ENCODE results near the gene GH2.

Gene GH2

DNA sequence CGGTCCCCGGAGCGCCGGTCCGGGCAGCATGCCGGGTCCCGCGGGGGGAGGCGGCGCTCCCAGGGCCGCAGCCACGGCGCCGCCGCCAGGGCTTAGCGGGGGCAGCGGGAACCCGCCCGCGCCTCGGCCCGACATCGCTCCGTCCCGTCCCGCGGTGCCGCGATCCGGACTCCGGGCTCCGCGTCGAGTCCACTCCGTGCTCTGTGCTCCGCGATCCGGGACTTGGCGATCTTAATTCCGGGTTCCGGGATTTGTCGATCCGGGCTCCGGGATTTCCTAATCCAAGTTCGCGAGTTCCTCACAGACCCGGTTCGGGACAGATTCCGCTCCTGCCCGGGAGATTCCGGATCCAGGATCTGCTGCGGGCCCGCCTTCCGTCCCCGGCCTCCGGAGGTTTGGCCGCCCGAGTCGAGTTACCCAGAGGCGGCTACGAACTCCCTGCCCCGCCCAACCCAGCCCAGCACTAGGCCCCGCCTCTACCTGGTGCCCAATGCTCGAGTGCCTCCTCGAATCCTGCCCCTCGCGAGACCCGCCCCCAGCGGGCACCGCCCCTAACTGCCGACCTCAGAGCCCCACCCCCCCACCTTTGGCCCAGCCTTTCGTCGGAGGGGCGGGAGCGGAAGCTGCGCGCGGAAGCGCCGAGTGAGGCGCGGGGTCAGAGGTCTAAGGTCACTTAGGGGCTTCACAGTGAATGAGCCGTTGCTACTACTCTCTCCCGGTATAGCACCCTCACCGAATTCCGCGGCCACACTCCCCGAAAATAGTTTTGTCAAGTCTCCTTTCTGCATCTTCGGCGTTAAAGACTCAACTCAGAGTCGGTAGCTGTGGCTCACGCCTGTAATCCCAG is 39.0 kb downstream of the GH2 start, which contains the start of gene SMARCD2 (continued):
- no peak for TF ChIP-seq ZNF704 (tag by site-specific recombination; IDR thresholded peaks at IDR 0.05)
- TF ChIP-seq ZNF37A (tag by site-specific recombination; IDR thresholded peaks at IDR 0.05), result peak; percentile 84
- peak; percentile 78 for TF ChIP-seq KLF1 (tag by site-specific recombination; IDR thresholded peaks at IDR 0.05)
- TF ChIP-seq ZNF394 (tag by site-specific recombination; IDR thresholded peaks at IDR 0.05; ENCODE audit: borderline replicate concordance), result peak; percentile 80
- TF ChIP-seq ZNF558 (tag by site-specific recombination; IDR thresholded peaks at IDR 0.05), result peak; percentile 91
- TF ChIP-seq MZF1 (tag by site-specific recombination; IDR thresholded peaks at IDR 0.05; ENCODE audit: borderline replicate concordance), result peak; percentile 51; the same call in 1 of the 2 replicates
- TF ChIP-seq ZXDB (tag by site-specific recombination; IDR thresholded peaks at IDR 0.05), result peak; percentile 94
- TF ChIP-seq, protein P1, sequence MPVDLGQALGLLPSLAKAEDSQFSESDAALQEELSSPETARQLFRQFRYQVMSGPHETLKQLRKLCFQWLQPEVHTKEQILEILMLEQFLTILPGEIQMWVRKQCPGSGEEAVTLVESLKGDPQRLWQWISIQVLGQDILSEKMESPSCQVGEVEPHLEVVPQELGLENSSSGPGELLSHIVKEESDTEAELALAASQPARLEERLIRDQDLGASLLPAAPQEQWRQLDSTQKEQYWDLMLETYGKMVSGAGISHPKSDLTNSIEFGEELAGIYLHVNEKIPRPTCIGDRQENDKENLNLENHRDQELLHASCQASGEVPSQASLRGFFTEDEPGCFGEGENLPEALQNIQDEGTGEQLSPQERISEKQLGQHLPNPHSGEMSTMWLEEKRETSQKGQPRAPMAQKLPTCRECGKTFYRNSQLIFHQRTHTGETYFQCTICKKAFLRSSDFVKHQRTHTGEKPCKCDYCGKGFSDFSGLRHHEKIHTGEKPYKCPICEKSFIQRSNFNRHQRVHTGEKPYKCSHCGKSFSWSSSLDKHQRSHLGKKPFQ (tag by site-specific recombination; IDR thresholded peaks at IDR 0.05), result no peak
- peak; percentile 79; the same call in 1 of the 2 replicates for TF ChIP-seq GFI1B (tag by site-specific recombination; IDR thresholded peaks at IDR 0.05)
- TF ChIP-seq ZNF202 (tag by site-specific recombination; IDR thresholded peaks at IDR 0.05; ENCODE audit: borderline replicate concordance), result no peak
- TF ChIP-seq ZNF169 (tag by site-specific recombination; IDR thresholded peaks at IDR 0.05), result 0 out of 2 replicates have a peak, but pooled peaks have one; percentile 48
- peak; percentile 70 for TF ChIP-seq GLIS2 (tag by site-specific recombination; IDR thresholded peaks at IDR 0.05)
- TF ChIP-seq MEIS1 (CRISPR knock-in tag; IDR thresholded peaks at IDR 0.05; ENCODE audit: borderline replicate concordance), result no peak
- peak; percentile 28 for TF ChIP-seq ZNF585B (tag by site-specific recombination; IDR thresholded peaks at IDR 0.05)
- TF ChIP-seq TRIM28 (IDR thresholded peaks at IDR 0.05; ENCODE audit: borderline replicate concordance, low read length), result no peak
- peak; percentile 100 for TF ChIP-seq ZSCAN30 (tag by site-specific recombination; IDR thresholded peaks at IDR 0.05)
- TF ChIP-seq, protein P2, sequence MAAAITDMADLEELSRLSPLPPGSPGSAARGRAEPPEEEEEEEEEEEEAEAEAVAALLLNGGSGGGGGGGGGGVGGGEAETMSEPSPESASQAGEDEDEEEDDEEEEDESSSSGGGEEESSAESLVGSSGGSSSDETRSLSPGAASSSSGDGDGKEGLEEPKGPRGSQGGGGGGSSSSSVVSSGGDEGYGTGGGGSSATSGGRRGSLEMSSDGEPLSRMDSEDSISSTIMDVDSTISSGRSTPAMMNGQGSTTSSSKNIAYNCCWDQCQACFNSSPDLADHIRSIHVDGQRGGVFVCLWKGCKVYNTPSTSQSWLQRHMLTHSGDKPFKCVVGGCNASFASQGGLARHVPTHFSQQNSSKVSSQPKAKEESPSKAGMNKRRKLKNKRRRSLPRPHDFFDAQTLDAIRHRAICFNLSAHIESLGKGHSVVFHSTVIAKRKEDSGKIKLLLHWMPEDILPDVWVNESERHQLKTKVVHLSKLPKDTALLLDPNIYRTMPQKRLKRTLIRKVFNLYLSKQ (tag by site-specific recombination; IDR thresholded peaks at IDR 0.05; ENCODE audit: borderline replicate concordance), result peak; percentile 93
- TF ChIP-seq RBAK (tag by site-specific recombination; IDR thresholded peaks at IDR 0.05), result peak; percentile 26; the same call in 1 of the 2 replicates
- no peak for TF ChIP-seq ZNF544 (tag by site-specific recombination; IDR thresholded peaks at IDR 0.05)
- TF ChIP-seq ZNF514 (tag by site-specific recombination; IDR thresholded peaks at IDR 0.05), result no peak
- TF ChIP-seq ZNF133 (tag by site-specific recombination; IDR thresholded peaks at IDR 0.05), result no peak
- TF ChIP-seq ZNF114 (tag by site-specific recombination; IDR thresholded peaks at IDR 0.05), result no peak
- peak; percentile 98 for TF ChIP-seq ZEB2 (tag by site-specific recombination; IDR thresholded peaks at IDR 0.05)
- TF ChIP-seq, protein P3, sequence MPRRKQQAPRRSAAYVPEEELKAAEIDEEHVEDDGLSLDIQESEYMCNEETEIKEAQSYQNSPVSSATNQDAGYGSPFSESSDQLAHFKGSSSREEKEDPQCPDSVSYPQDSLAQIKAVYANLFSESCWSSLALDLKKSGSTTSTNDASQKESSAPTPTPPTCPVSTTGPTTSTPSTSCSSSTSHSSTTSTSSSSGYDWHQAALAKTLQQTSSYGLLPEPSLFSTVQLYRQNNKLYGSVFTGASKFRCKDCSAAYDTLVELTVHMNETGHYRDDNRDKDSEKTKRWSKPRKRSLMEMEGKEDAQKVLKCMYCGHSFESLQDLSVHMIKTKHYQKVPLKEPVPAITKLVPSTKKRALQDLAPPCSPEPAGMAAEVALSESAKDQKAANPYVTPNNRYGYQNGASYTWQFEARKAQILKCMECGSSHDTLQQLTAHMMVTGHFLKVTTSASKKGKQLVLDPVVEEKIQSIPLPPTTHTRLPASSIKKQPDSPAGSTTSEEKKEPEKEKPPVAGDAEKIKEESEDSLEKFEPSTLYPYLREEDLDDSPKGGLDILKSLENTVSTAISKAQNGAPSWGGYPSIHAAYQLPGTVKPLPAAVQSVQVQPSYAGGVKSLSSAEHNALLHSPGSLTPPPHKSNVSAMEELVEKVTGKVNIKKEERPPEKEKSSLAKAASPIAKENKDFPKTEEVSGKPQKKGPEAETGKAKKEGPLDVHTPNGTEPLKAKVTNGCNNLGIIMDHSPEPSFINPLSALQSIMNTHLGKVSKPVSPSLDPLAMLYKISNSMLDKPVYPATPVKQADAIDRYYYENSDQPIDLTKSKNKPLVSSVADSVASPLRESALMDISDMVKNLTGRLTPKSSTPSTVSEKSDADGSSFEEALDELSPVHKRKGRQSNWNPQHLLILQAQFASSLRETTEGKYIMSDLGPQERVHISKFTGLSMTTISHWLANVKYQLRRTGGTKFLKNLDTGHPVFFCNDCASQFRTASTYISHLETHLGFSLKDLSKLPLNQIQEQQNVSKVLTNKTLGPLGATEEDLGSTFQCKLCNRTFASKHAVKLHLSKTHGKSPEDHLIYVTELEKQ (tag by site-specific recombination; IDR thresholded peaks at IDR 0.05; ENCODE audit: borderline replicate concordance), result peak; percentile 93; the same call in 1 of the 2 replicates
- TF ChIP-seq ZFP41 (tag by site-specific recombination; IDR thresholded peaks at IDR 0.05; ENCODE audit: borderline replicate concordance), result no peak
- no peak for TF ChIP-seq ZNF560 (tag by site-specific recombination; IDR thresholded peaks at IDR 0.05; ENCODE audit: borderline replicate concordance)
- peak; percentile 98 for TF ChIP-seq BCL11B (tag by site-specific recombination; IDR thresholded peaks at IDR 0.05; ENCODE audit: low read depth)
